ENCODE results near the gene STRBP. TPM values are rescaled to one million over a fixed set of nuclear protein-coding genes. Genes with fewer than 3 reads are reported as not detected.

STRBP gene
- total RNA-seq, 1 donor from 2014 or later = 17.3 TPM

- no peak for DNase-seq (ENCODE audit: extremely low spot score, unreplicated experiment)
- Mint-ChIP-seq H3K27me3 (ENCODE audit: unreplicated experiment) (no peaks in the 10 kb centered on the region), H3K27ac (ENCODE audit: unreplicated experiment) (no peak overlapping the region), H3K4me1 (ENCODE audit: unreplicated experiment) (peaks cover 7% of the 10 kb centered on the region), H3K9me3 (ENCODE audit: unreplicated experiment) (no peaks in the 10 kb centered on the region), H3K4me3 (ENCODE audit: unreplicated experiment) (no peak overlapping the region), H3K36me3 (ENCODE audit: unreplicated experiment) (peaks cover 5% of the 10 kb centered on the region)
- TF ChIP-seq CTCF (IDR thresholded peaks at IDR 0.05) = no peak
Measured at GRCh38 chr9:123175854-123176629, 92.3 kb downstream of the STRBP start.

GRCh38 chr9:123174887-123175518, 93.4 kb downstream of the STRBP start:
- Mint-ChIP-seq H3K4me1 (ENCODE audit: unreplicated experiment) (peaks cover 7% of the 10 kb centered on the region), H3K4me3 (ENCODE audit: unreplicated experiment) (no peak overlapping the region), H3K27me3 (ENCODE audit: unreplicated experiment) (no peaks in the 10 kb centered on the region), H3K9me3 (ENCODE audit: unreplicated experiment) (no peaks in the 10 kb centered on the region), H3K27ac (ENCODE audit: unreplicated experiment) (no peak overlapping the region), H3K36me3 (ENCODE audit: unreplicated experiment) (peaks cover 5% of the 10 kb centered on the region)
- no peak for TF ChIP-seq CTCF (IDR thresholded peaks at IDR 0.05)
- DNase-seq (ENCODE audit: extremely low spot score, unreplicated experiment) = no peak

- Mint-ChIP-seq H3K4me1 (ENCODE audit: unreplicated experiment) (peaks cover 7% of the 10 kb centered on the region), H3K4me3 (ENCODE audit: unreplicated experiment) (no peak overlapping the region), H3K27me3 (ENCODE audit: unreplicated experiment) (no peaks in the 10 kb centered on the region), H3K9me3 (ENCODE audit: unreplicated experiment) (no peaks in the 10 kb centered on the region), H3K27ac (ENCODE audit: unreplicated experiment) (no peak overlapping the region), H3K36me3 (ENCODE audit: unreplicated experiment) (peaks cover 5% of the 10 kb centered on the region)
- no peak for DNase-seq (ENCODE audit: extremely low spot score, unreplicated experiment)
- TF ChIP-seq CTCF (IDR thresholded peaks at IDR 0.05) = no peak
Measured at GRCh38 chr9:123174079-123174478, 94.3 kb downstream of the STRBP start.

GRCh38 chr9:123169926-123170325, 98.5 kb downstream of the STRBP start:
- H3K9me3 Mint-ChIP-seq (ENCODE audit: unreplicated experiment) = no peaks in the 10 kb centered on the region
- H3K27me3 Mint-ChIP-seq (ENCODE audit: unreplicated experiment) = no peaks in the 10 kb centered on the region
- no peak overlapping the region for H3K4me3 Mint-ChIP-seq (ENCODE audit: unreplicated experiment)
- H3K36me3 Mint-ChIP-seq (ENCODE audit: unreplicated experiment) = peaks cover 2% of the 10 kb centered on the region
- H3K27ac Mint-ChIP-seq (ENCODE audit: unreplicated experiment) = no peak overlapping the region
- no peak for TF ChIP-seq CTCF (IDR thresholded peaks at IDR 0.05)
- no peaks in the 10 kb centered on the region for H3K4me1 Mint-ChIP-seq (ENCODE audit: unreplicated experiment)
- DNase-seq (ENCODE audit: extremely low spot score, unreplicated experiment) = no peak

GRCh38 chr9:123168586-123168985, 99.8 kb downstream of the STRBP start:
- H3K4me3 Mint-ChIP-seq (ENCODE audit: unreplicated experiment) = no peak overlapping the region
- TF ChIP-seq CTCF (IDR thresholded peaks at IDR 0.05) = no peak
- DNase-seq (ENCODE audit: extremely low spot score, unreplicated experiment) = no peak
- H3K9me3 Mint-ChIP-seq (ENCODE audit: unreplicated experiment) = no peaks in the 10 kb centered on the region
- no peaks in the 10 kb centered on the region for H3K27me3 Mint-ChIP-seq (ENCODE audit: unreplicated experiment)
- H3K36me3 Mint-ChIP-seq (ENCODE audit: unreplicated experiment) = peaks cover 2% of the 10 kb centered on the region
- no peaks in the 10 kb centered on the region for H3K4me1 Mint-ChIP-seq (ENCODE audit: unreplicated experiment)
- no peak overlapping the region for H3K27ac Mint-ChIP-seq (ENCODE audit: unreplicated experiment)
